Mononuclear cell (primary cell): Measurements from ENCODE around the gene ELMOD1. TPM values are rescaled to one million over a fixed set of nuclear protein-coding genes. Genes with fewer than 3 reads are reported as not detected.

Experiments used
- H3K27me3 ChIP-seq: 2 replicates; pipeline ENCODE4 v1.6.0; 2011; ENCODE audit warnings: low read length, control low read depth; ENCODE audit not compliant: insufficient read depth
- H3K4me1 ChIP-seq: 2 replicates; pipeline ENCODE4 v1.5.1; 2011; ENCODE audit warnings: mild to moderate bottlenecking, low read length, control low read depth; ENCODE audit not compliant: insufficient read depth
- H3K4me3 ChIP-seq: 2 replicates; pipeline ENCODE4 v1.5.1; 2011; ENCODE audit warnings: mild to moderate bottlenecking, low read length, moderate library complexity
- H3K9me3 ChIP-seq: 2 replicates; pipeline ENCODE4 v1.5.1; 2011; ENCODE audit warnings: low read depth, mild to moderate bottlenecking, control low read depth, low read length
- total RNA-seq: library from RNA; depleted of rRNA; stranded (reverse); fragments of >200 nt; gene quantifications from one replicate; pipeline ENCODE4 v1.2.3, GENCODE V29; 2012

ELMOD1 gene
- total RNA-seq, 1 donor: under 0.01 TPM

DNA sequence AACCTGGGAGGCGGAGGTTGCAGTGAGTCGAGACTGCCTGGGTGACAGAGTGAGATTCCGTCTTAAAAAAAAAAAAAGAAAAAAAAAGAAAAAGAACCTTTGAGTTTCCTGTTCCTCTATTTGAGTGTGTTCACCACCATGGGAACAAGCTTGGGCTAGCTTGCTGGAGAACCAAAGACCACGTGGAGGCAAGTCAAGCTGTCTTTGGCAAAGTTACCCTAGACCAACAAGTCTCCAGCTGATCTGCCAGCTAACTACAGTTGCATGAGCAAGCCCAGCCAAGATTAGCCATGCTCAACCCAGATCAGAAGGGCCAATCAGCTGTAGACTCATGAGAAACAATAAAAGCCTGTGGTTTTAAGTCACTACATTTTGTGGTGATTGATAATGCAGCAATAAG is 91.2 kb downstream of the ELMOD1 start:
- no peak overlapping the region for H3K4me3 ChIP-seq
- no peaks in the 10 kb centered on the region for H3K4me1 ChIP-seq
- H3K9me3 ChIP-seq: no peaks in the 10 kb centered on the region
- H3K27me3 ChIP-seq: no peaks in the 10 kb centered on the region

DNA sequence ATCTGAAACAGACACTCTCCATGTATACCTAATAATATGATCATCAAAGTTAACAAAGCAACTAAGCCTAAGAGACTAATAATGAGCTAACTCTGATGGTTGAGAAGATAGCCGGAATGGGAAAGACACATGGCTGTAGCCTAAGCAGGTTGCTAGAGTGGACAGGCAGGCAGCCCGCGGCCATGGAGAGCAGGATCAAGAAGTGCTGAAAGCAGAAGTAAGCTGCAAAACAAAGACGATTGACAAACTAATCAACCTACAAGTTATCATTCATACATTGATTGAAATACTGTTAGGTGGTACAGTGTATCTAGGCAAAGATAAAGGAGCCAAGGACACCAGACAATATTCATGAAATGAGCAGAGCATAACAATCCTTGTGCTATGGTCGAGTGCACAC is 91.6 kb downstream of the ELMOD1 start:
- Histone ChIP-seq H3K4me3 (no peak overlapping the region), H3K9me3 (no peaks in the 10 kb centered on the region), H3K4me1 (no peaks in the 10 kb centered on the region), H3K27me3 (no peaks in the 10 kb centered on the region)

DNA sequence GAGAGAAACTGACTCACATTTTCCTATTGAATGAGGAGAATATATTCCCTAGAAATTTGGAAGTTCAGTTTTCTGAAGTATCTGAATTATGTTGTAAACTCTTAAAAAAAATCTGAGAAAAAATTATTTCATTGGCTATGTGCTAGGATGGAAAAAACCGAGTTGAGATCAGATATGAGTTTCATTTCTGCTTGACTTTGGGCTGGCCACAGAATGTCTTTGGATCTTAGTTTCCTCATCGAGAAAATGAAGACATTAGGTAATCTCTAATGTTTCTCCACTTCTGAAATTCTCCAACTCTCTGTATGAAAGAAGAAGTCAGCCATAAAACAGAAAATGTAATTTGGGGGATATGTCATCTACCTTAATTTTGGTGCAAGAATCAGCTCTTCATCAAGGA is 92.1 kb downstream of the ELMOD1 start:
- Histone ChIP-seq H3K4me1 (no peaks in the 10 kb centered on the region), H3K9me3 (no peaks in the 10 kb centered on the region), H3K4me3 (no peak overlapping the region)

DNA sequence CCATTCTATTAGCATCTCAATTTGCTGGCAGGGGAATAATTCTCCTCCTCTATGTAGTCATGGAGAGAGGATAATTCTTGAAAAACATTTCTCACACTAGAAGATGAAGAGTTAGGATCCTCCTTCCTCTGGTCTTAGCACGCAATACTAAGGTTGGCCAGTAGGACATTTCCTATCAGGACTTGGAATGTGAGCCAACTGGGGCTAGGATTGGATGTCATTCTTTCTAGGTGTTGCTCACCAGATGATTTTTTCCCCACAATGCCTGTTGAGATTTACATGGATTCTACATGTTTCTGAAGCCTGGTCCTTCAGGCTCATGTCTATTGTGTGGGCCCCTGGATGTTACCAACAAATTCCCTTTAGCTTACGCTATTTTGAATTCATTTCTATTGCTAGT is 92.9 kb downstream of the ELMOD1 start:
- Histone ChIP-seq H3K9me3 (no peaks in the 10 kb centered on the region), H3K4me3 (no peak overlapping the region), H3K27me3 (no peaks in the 10 kb centered on the region), H3K4me1 (no peaks in the 10 kb centered on the region)

More for the DNA sequence above, 92.1 kb downstream of the ELMOD1 start:
- no peaks in the 10 kb centered on the region for H3K27me3 ChIP-seq

DNA sequence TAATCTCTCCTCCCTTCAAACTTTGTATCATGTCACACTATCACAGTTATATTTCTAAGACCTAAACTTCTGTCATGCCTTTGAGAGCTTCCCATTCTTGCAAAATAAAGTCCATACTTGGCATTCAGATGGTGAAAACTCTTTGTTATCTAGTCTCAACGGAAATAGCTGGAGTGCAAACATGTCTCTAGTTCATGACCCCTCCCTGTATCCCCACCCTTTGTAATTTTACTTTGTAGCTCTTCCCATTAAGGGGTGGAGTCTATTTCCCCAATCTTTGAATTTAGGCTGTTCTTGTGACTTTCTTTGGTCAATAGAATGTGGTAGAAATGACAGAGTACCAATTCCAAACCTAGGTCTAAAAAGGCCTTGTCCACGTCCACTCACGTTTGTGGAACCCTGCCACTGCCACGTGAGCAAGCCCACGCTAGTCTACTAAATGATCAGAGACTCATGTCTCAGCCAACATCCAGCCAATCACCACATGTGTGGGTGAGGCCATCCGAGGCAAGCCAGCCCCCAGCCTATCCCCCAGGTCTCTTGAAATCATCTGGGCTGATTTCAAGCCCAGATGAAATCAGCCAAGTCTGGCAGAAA is 97.5 kb downstream of the ELMOD1 start:
- Histone ChIP-seq H3K9me3 (no peaks in the 10 kb centered on the region), H3K27me3 (peaks cover 12% of the 10 kb centered on the region), H3K4me1 (no peaks in the 10 kb centered on the region), H3K4me3 (no peak overlapping the region)

DNA sequence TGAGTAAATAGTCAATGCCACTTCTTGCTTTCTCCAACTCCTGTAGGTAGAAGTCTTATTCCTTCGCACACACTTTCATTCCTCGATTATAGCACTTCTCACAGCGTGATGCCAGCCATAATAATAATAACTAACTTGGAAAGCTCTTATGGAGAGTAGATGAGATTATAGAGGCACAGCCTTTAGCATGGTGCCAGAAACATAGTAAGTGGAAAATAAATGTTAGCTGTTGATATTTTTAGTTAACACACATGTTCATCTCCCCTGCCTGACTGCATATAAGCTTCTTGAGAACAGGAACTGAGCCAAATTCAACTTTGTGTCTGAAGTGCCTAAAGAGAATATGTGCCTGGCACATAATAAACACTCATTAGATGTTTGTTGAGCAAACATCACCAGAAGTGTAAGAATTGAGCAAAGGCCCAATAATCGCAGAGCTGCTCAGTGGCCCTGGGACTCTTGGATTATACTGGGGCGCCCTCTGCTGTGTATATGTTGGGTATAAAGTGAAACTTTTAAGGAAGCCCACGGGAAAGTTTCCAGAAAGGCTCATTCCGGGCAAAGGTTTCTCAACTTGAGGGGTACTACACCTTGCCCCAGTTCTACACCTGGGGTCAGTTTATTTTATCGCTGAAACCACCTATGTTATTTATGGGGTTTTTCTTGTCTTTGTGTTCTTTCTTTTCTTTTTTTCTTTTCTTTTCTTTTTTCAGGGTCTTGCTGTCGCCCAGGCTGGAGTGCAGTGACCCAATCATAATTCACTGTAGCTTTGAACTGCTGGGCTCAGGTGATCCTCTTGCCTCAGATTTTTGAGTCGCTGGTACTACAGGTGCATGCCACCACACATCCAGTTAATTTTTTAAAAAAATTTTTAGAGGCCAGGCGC is 98.6 kb downstream of the ELMOD1 start:
- H3K27me3 ChIP-seq: peaks cover 13% of the 10 kb centered on the region
- no peaks in the 10 kb centered on the region for H3K4me1 ChIP-seq
- no peak overlapping the region for H3K4me3 ChIP-seq
- no peaks in the 10 kb centered on the region for H3K9me3 ChIP-seq

DNA sequence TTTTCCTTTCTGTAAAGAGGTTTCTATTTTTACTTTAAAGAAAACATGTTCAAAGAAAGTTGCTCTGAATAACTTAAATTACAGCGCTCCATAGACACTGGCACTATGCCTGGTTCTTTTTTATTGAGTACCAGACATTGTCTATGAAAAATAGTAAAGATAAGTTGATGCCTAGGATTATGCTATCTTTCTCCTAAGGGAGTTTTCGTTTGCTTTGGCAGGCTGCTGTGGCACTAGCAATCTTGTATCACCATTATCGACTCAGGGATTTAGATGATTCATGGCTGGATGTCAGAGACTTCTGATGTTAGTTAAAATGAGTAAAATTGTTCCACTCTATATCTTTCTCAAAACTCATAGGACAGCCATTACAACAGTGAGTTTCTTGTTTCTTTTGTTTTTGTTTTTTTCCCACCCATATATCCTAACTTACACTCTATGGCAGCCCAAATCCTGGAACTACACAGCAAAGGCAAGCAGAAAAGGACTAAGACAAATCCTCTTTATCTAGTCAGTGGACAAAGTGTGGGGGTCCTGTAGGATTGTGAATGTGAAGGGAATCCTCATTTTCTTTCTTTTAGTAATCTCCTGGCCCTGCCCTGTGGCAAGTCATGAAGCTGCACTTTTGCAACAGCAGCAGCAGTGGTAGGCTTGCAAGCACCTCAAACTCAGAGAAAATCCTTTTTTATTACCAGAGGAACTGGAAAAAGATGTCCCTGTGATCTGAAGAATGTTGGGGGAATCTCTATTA is 100.2 kb downstream of the ELMOD1 start:
- Histone ChIP-seq H3K9me3 (no peaks in the 10 kb centered on the region), H3K4me3 (no peak overlapping the region), H3K27me3 (peaks cover 19% of the 10 kb centered on the region), H3K4me1 (no peaks in the 10 kb centered on the region)

DNA sequence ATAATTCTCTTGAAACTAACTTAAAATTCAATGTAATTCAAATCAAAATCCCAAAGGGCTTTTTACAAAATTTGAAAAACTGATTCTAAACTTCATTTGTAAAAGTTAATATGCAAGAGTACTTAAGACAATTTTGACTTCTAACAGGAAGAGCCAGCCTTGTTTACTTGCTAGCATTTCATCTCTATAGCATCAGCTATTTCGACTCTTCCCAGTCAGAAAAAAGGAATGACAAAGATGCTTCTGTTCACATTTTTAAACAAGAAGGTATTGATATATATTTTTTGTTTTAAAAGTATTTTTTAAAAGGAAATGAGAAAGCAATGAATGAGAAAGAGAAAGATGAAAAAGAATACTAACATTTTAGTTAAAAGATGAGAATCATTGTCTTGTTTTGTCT is 104.5 kb downstream of the ELMOD1 start:
- H3K4me3 ChIP-seq: no peak overlapping the region
- H3K9me3 ChIP-seq: no peaks in the 10 kb centered on the region
- no peaks in the 10 kb centered on the region for H3K4me1 ChIP-seq
- H3K27me3 ChIP-seq: peaks cover 24% of the 10 kb centered on the region

DNA sequence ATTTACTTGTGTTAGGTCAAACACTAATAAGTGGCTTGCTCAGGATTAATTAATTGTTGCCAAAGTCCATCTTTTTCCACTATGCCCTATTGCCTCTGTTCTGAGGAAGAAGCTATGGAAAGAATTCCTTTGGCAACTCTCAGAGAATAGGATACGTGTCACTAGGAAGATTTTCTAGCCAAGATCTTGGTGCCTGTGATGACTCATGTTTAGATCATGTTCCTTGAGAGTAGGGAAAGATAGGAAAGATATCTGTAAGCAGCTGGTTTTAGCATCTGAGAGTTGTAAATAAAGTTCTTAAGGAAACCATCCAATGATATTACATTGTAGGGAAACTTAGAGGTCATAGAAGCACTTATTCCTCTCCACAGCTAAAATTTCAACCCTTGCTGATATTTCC is 105.2 kb downstream of the ELMOD1 start:
- Histone ChIP-seq H3K4me1 (no peaks in the 10 kb centered on the region), H3K4me3 (no peak overlapping the region), H3K9me3 (no peaks in the 10 kb centered on the region), H3K27me3 (peaks cover 22% of the 10 kb centered on the region)

DNA sequence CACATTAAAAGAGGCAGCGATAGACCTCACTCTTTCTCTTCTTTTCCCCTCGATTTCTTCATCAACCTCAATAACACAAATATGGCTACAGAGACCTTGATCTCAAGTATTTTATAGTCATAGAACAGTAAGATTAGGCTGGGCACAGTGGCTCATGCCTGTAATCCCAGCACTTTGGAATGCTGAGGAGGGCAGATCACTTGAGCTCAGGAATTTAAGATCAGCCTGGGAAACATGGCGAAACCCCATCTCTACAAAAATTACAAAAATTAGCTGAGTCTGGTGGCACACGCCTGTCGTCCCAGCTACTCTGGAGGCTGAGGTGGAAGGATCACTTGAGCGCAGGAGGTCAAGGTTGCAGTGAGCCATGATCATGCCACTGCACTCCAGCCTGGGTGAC is 106.3 kb downstream of the ELMOD1 start:
- Histone ChIP-seq H3K4me3 (no peak overlapping the region), H3K27me3 (peaks cover 14% of the 10 kb centered on the region), H3K4me1 (no peaks in the 10 kb centered on the region), H3K9me3 (no peaks in the 10 kb centered on the region)

DNA sequence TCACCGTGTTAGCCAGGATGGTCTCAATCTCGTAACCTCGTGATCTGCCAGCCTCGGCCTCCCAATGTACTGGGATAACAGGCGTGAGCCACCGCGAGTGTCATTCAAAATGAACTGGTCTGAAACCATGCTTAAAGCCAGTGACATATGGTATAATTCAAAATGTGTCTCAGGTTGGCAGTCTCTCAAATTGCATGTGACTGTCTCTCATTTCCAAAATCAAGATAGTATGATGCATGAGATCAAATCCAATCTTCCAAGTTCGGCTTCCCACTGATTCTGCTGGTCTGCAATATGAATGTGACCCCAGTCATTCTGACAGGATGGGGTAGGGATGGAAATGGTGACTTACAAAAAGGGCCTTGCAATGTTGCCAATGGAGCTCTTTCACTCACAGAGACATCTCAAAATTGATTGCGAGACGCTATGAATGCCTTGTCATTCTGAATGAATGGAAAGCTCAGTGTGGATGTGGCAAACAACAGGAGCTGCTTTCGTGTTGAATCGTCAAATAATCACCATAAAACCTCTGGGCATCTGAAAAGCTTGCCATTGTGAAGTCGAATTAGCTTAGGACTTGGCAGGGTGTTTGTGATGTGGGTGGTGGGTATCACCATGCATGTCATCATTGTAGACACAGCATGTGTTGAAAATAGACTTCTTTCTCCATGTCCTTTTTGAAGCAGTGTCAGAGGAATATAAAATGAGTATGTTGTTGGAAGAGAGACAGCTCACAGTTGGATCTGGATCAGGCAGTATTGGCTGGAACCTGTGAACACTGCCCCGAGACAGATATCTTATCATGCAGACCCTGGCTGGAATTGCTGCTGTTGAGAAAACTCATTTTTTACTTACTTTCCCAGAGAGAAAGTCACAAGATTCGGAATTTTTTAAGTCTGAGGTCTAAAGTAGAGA is 108.7 kb downstream of the ELMOD1 start:
- no peaks in the 10 kb centered on the region for H3K4me1 ChIP-seq
- H3K4me3 ChIP-seq: no peak overlapping the region
- H3K27me3 ChIP-seq: peaks cover 12% of the 10 kb centered on the region
- no peaks in the 10 kb centered on the region for H3K9me3 ChIP-seq

DNA sequence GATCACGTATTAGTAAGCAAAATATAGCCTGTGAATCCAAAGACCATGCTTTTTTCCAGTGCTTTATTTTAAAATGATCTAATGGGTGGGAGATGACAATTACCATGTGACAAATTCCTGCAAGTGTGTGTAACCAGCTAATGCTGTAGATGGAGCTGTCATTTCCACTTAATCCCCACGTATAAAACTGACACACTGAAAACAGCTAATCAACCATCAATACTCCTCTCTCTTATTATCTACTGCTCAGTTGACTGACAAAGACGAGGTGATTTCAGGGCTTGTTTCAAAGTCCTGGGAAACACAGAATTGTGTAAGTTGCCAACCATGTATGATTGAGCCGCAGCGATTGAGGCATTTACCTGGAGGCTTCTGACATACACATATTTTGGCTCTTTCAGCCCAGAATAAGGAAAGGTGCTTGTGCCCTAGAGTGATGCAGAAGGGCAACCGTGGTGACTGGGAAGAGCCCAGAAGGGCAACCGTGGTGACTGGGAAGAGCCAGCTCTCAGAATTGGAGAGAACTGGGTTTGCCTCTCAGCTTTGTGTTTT is 111.2 kb downstream of the ELMOD1 start:
- Histone ChIP-seq H3K4me1 (no peaks in the 10 kb centered on the region), H3K27me3 (no peaks in the 10 kb centered on the region), H3K4me3 (no peak overlapping the region), H3K9me3 (no peaks in the 10 kb centered on the region)

DNA sequence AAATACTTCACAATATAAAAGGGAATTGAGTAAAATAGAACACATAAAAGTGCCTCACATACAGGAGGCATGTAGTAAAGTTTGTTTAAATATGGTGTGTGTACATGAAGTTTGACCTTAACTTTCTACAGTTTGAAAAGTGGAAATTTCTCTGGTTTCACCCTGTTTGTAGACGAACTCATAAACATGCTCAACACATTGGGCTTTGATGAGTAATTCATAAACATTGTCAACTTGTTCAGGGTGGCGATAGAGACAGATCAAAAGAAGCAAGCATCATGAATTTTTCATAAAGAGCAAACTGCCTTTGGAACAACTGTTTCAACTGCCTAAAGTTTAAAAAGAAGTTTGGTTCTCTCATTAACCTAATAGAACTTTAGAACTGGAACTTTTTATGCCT is 111.8 kb downstream of the ELMOD1 start:
- Histone ChIP-seq H3K4me1 (no peaks in the 10 kb centered on the region), H3K9me3 (no peaks in the 10 kb centered on the region), H3K27me3 (no peaks in the 10 kb centered on the region), H3K4me3 (no peak overlapping the region)

DNA sequence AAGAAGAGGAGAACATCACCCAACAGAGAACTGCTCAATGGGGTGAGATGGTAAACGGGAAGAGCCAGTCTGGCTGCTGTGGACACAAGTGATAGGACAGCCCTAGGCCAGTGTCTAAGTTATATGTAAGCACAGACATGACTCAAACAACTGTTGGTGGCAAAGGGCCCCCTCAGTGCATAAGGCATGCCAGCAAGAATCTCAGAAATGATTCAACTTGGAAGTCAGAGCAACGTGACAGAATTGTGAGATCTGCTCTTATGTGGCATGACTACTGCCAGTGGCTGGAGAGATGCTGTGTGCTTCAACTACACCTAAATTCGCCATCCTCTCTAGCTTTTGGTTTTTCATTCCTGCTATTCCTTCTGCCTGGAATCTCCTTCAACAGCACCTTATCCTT is 113.5 kb downstream of the ELMOD1 start:
- H3K27me3 ChIP-seq: no peaks in the 10 kb centered on the region
- H3K9me3 ChIP-seq: no peaks in the 10 kb centered on the region
- H3K4me1 ChIP-seq: no peaks in the 10 kb centered on the region
- no peak overlapping the region for H3K4me3 ChIP-seq
